GM12878 (cell line): ENCODE results near the gene CRYGN. TPM values are rescaled to one million over a fixed set of nuclear protein-coding genes. Genes with fewer than 3 reads are reported as not detected.

Experiments
- CUX1 ChIP-seq: IDR thresholded peaks from 2 replicates; pipeline ENCODE4 v1.6.1; 2012; ENCODE audit warnings: improper control_type of control experiment, low read depth, low read length; ENCODE audit not compliant: insufficient replicate concordance
- EGR1 ChIP-seq, 2 experiments: IDR thresholded peaks; 1 replicate in 1 of 2; 2 replicates in 1 of 2; pipeline ENCODE4 v1.6.1; 2011 to 2012; ENCODE audit warnings: low read depth in 2 of 2, low read length in 2 of 2, borderline replicate concordance in 1 of 2, mild to moderate bottlenecking in 1 of 2, moderate library complexity in 1 of 2
- HDAC2 ChIP-seq: fragments of 200-600 bp; sonication (generic); IDR thresholded peaks from 2 replicates; pipeline ENCODE4 v1.6.1; 2017
- MXI1 ChIP-seq: fragments of 150-350 bp; IDR thresholded peaks from 2 replicates; pipeline ENCODE4 v1.6.1; 2011; ENCODE audit warnings: low read depth, mild to moderate bottlenecking, inconsistent platforms, low read length, improper control_type of control experiment
- NFIC ChIP-seq: IDR thresholded peaks from 2 replicates; pipeline ENCODE4 v1.6.1; 2012; ENCODE audit warnings: low read depth, mild to moderate bottlenecking, inconsistent platforms, low read length, moderate library complexity
- NR2F1 ChIP-seq: fragments of 450-650 bp; conservative IDR thresholded peaks from 2 replicates; pipeline ENCODE4 v1.6.1; 2017; ENCODE audit warnings: mild to moderate bottlenecking
- SMARCA5 ChIP-seq: fragments of 450-650 bp; IDR thresholded peaks from 2 replicates; pipeline ENCODE4 v1.6.1; 2017; ENCODE audit warnings: mild to moderate bottlenecking
- polyA plus RNA-seq, 11 experiments: library from polyadenylated mRNA; depleted of rRNA in 4 of 11; unstranded in 6 of 11; stranded (reverse) in 5 of 11; fragments of >200 nt; fragmentation: Nextera tagmentation in 4 of 11; fragmentation: Illumina TruSeq in 1 of 11; extraction: Ambion mirVana in 4 of 11; extraction: Trizol in 1 of 11; gene quantifications; 1 replicate in 1 of 11; 2 replicates in 10 of 11; pipeline versions ENCODE4 v1.2.1 to v1.2.3, GENCODE V29; 2011 to 2016; ENCODE audit warnings: inconsistent platforms in 2 of 11, missing spikeins in 2 of 11, low read depth in 1 of 11
- total RNA-seq, 4 experiments: library from RNA; depleted of rRNA in 3 of 4; stranded (reverse); fragments of >200 nt in 3 of 4; fragmentation: Illumina TruSeq in 1 of 4; extraction: Trizol in 1 of 4; gene quantifications; 2 replicates each; pipeline versions ENCODE4 v1.2.1 to v1.2.3, GENCODE V29; 2013 to 2021

Gene CRYGN
- total and polyA plus RNA-seq, 10 of the 15 experiments (the other 5 are each of a cell fraction or from before 2014, with no cell fraction given), result not detected

- TF ChIP-seq CUX1, result no peak
- no peak for TF ChIP-seq HDAC2
- TF ChIP-seq SMARCA5, result no peak
- no peak for TF ChIP-seq NFIC
- TF ChIP-seq EGR1 (IDR thresholded peaks at IDR 0.05; ENCODE audit: borderline replicate concordance in 1 of 2, low read depth in 2 of 2, low read length in 2 of 2), result no peak
- no peak for TF ChIP-seq MXI1
- no peak for TF ChIP-seq NR2F1
- TF ChIP-seq, all 136 proteins: peak for 0
Observed at GRCh38 chr7:151403764-151404163, 36.2 kb downstream of the CRYGN start (continued).
